Effector memory CD4-positive, alpha-beta T cell (primary cell): ENCODE data around the gene RNASET2.

Experiments
- DNase-seq, 3 donors: peaks; one replicate each; pipeline ENCODE4 v3.0.0-alpha.2; 2020
- H3K27ac ChIP-seq: 2 replicates; pipeline ENCODE4 v1.7.0; 2013; ENCODE audit warnings: mild to moderate bottlenecking, low read length, moderate library complexity; ENCODE audit not compliant: insufficient read depth, poor library complexity, severe bottlenecking
- H3K27me3 ChIP-seq: replicated peaks from 2 replicates; pipeline ENCODE4 v1.7.0; 2013; ENCODE audit warnings: mild to moderate bottlenecking, low read length; ENCODE audit not compliant: insufficient read depth, control insufficient read depth, poor library complexity, severe bottlenecking
- H3K36me3 ChIP-seq: 2 replicates; pipeline ENCODE4 v1.7.0; 2013; ENCODE audit warnings: mild to moderate bottlenecking, low read length, moderate library complexity; ENCODE audit not compliant: control insufficient read depth, insufficient read depth
- H3K4me1 ChIP-seq: 2 replicates; pipeline ENCODE4 v1.7.0; 2013; ENCODE audit warnings: low read length, mild to moderate bottlenecking; ENCODE audit not compliant: control insufficient read depth, insufficient read depth, poor library complexity, severe bottlenecking
- H3K4me3 ChIP-seq: 2 replicates; pipeline ENCODE4 v1.7.0; 2013; ENCODE audit warnings: low read length, low read depth, mild to moderate bottlenecking; ENCODE audit not compliant: insufficient read depth, poor library complexity, severe bottlenecking
- H3K9me3 ChIP-seq: 2 replicates; pipeline ENCODE4 v1.7.0; 2013; ENCODE audit warnings: mild to moderate bottlenecking, low read length, moderate library complexity; ENCODE audit not compliant: control insufficient read depth

RNASET2 gene

DNA sequence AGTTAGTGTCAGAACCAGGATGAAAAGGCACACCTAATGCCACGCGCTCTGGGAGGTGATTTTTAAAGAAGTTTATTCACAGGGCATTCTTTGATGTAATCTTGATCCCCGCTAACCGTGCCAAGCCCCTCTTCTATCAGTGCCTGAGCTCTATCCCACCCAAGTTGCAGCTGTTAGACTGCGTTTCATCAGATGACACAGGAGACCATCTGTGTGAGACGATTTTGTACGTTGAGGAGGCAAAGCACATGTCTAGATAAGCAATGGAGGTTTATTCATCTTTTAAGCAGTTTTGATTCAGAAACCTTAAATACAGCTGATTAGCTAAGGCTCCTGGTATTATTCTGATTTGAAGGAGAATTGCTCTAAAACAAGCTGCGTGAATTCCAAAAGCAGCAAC lies 18.6 kb downstream of the RNASET2 start:
- DNase-seq, result no peak
- no peak overlapping the region for H3K4me3 ChIP-seq
- no peak overlapping the region for H3K27ac ChIP-seq
- H3K36me3 ChIP-seq, result peaks cover 68% of the 10 kb centered on the region
- H3K27me3 ChIP-seq, result no peaks in the 10 kb centered on the region
- H3K4me1 ChIP-seq, result peaks cover 15% of the 10 kb centered on the region
- H3K9me3 ChIP-seq, result no peaks in the 10 kb centered on the region

GRCh38 chr6:166936079-166936787 lies 20.1 kb downstream of the RNASET2 start:
- Histone ChIP-seq H3K4me1 (peaks cover 9% of the 10 kb centered on the region), H3K36me3 (peaks cover 79% of the 10 kb centered on the region), H3K27ac (no peak overlapping the region), H3K4me3 (no peak overlapping the region), H3K27me3 (no peaks in the 10 kb centered on the region), H3K9me3 (no peaks in the 10 kb centered on the region)
- DNase-seq, result no peak

GRCh38 chr6:166935353-166935752 lies 21.0 kb downstream of the RNASET2 start:
- DNase-seq, result no peak

GRCh38 chr6:166934174-166934573 lies 22.2 kb downstream of the RNASET2 start:
- Histone ChIP-seq H3K27ac (no peak overlapping the region), H3K9me3 (no peaks in the 10 kb centered on the region), H3K36me3 (peaks cover 77% of the 10 kb centered on the region), H3K27me3 (no peaks in the 10 kb centered on the region), H3K4me3 (no peak overlapping the region), H3K4me1 (peaks cover 9% of the 10 kb centered on the region)
- no peak for DNase-seq

More at GRCh38 chr6:166935353-166935752, 21.0 kb downstream of the RNASET2 start:
- Histone ChIP-seq H3K27me3 (no peaks in the 10 kb centered on the region), H3K36me3 (peaks cover 80% of the 10 kb centered on the region), H3K9me3 (no peaks in the 10 kb centered on the region), H3K27ac (no peak overlapping the region), H3K4me3 (no peak overlapping the region), H3K4me1 (peaks cover 9% of the 10 kb centered on the region)

GRCh38 chr6:166933396-166933795 lies 23.0 kb downstream of the RNASET2 start:
- no peak overlapping the region for H3K4me3 ChIP-seq
- H3K27ac ChIP-seq, result no peak overlapping the region
- peaks cover 9% of the 10 kb centered on the region for H3K4me1 ChIP-seq
- no peaks in the 10 kb centered on the region for H3K27me3 ChIP-seq
- no peak for DNase-seq
- no peaks in the 10 kb centered on the region for H3K9me3 ChIP-seq
- H3K36me3 ChIP-seq, result peaks cover 77% of the 10 kb centered on the region

DNA sequence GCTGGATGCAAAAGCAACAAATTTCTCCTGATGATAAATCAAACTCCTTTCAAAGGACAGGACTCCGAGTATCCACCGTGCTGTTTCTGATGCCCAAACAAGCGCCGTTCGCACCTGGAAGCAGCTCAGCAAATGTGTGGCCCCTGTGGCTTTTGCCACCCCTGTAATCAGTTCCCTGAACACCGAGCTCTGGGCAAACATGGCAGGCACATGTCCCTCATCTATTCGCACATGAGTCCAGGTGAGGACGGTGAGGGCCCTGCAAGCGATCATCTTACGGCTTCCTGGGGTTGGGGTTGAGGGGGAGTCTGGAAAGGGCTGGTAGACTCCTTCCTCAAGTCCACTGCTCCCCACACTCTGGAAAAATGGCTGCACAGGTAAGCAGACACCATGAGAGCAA lies 23.7 kb downstream of the RNASET2 start:
- Histone ChIP-seq H3K27me3 (no peaks in the 10 kb centered on the region), H3K36me3 (peaks cover 76% of the 10 kb centered on the region), H3K4me3 (no peak overlapping the region), H3K4me1 (peaks cover 9% of the 10 kb centered on the region), H3K9me3 (no peaks in the 10 kb centered on the region), H3K27ac (no peak overlapping the region)
- no peak for DNase-seq

- no peaks in the 10 kb centered on the region for H3K9me3 ChIP-seq
- H3K4me1 ChIP-seq, result peaks cover 9% of the 10 kb centered on the region
- H3K36me3 ChIP-seq, result peaks cover 75% of the 10 kb centered on the region
- no peak for DNase-seq
- no peaks in the 10 kb centered on the region for H3K27me3 ChIP-seq
- no peak overlapping the region for H3K27ac ChIP-seq
- no peak overlapping the region for H3K4me3 ChIP-seq
Measured at GRCh38 chr6:166932116-166932515, 24.2 kb downstream of the RNASET2 start.

DNA sequence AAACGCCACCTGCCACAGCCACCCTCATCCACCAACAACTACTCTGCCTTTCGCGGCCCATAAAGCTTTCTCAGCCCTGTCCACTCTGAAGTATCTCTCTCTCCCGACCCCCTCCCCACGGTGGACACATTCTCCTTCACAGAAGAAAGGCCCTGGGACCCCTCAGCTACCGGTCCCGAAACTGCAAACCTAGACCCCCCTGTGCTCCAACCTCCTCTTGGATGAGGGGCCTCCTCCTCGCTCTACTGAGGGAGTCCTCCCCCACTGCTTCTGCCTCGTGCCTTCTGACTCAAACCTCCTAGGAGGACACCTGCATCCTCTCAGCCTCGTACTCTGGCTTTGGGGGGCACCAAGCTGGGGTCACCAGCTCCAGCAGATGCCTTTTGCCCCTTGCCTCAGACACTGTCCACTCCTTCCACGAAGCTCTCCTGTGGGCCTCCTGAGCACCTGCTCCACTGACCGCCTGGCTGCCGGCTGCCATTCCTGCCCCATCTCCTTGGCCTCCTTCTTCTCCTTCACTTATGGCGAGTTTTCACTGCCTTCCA lies 24.9 kb downstream of the RNASET2 start:
- H3K9me3 ChIP-seq, result no peaks in the 10 kb centered on the region
- H3K36me3 ChIP-seq, result peaks cover 72% of the 10 kb centered on the region
- H3K27ac ChIP-seq, result no peak overlapping the region
- no peak for DNase-seq
- H3K27me3 ChIP-seq, result no peaks in the 10 kb centered on the region
- peaks cover 8% of the 10 kb centered on the region for H3K4me1 ChIP-seq
- H3K4me3 ChIP-seq, result no peak overlapping the region

- H3K9me3 ChIP-seq, result no peaks in the 10 kb centered on the region
- no peaks in the 10 kb centered on the region for H3K4me1 ChIP-seq
- no peaks in the 10 kb centered on the region for H3K27me3 ChIP-seq
- no peak overlapping the region for H3K4me3 ChIP-seq
- DNase-seq, result no peak
- peaks cover 71% of the 10 kb centered on the region for H3K36me3 ChIP-seq
- no peak overlapping the region for H3K27ac ChIP-seq
Measured at GRCh38 chr6:166930354-166930891, 25.9 kb downstream of the RNASET2 start.

DNA sequence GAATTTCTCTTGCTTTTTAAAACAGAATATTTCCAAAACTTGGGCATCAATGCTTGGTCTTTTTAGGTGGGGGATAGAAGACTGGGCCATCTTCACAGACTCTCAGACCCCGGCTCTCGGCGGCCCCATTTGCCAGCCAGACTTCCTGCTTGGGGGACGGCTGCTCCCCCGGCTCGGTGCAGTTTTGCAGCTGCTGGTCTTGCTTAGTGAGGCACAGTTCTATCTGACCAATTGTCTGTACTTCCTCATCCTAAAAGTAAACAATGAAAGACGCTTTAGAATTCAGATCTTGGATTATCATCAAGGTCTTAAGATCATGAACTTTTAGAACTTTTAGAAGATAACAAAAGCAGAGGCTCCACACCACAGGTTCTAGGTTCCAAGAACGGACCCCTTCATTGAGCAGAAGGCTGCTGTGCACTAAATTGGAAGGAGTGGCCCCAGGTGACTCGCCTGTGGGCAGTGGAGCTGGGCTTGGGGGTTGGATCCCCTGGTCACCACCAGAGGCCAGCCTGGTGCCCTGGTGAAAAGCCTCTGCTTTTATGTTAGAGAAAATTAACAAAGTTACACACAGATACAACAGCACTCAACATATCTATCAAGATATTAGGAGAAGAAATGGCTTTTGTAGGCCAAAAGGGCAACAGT lies 26.7 kb downstream of the RNASET2 start:
- Histone ChIP-seq H3K9me3 (no peaks in the 10 kb centered on the region), H3K27ac (no peak overlapping the region), H3K4me1 (no peaks in the 10 kb centered on the region), H3K4me3 (no peak overlapping the region), H3K27me3 (no peaks in the 10 kb centered on the region), H3K36me3 (peaks cover 69% of the 10 kb centered on the region)
- no peak for DNase-seq
